ENCODE results near the gene RAB8A. TPM values are rescaled to one million over a fixed set of nuclear protein-coding genes. Genes with fewer than 3 reads are reported as not detected.

RAB8A gene
- total RNA-seq, 2 donors from 2014 or later = 67.7 to 86.0 TPM

DNA sequence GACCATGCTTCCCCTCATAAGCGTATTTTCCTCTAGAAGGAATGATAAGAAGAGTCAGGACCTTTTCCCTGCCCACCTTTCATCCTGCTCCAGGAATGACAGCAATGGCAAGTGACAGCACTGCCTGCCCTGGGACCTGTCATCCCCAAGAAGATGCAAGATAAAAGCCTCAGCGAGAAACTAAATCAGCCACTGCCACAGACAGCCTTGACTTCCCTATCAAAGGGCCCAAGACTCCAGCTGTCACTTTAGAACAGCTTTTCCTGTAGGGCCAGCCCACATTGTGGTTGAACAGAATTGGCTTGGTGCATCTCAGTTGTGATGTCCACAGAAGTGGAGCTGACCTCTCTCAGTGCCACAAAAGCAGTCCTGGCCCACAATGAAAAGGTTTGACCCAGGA lies 1.1 kb downstream of the RAB8A start:
- Mint-ChIP-seq H3K36me3 (ENCODE audit: low read depth) (peaks cover 12% of the 10 kb centered on the region), H3K4me3 (peak overlapping the region; percentile 94), H3K27ac (peak overlapping the region; percentile 97), H3K9me3 (no peaks in the 10 kb centered on the region), H3K27me3 (ENCODE audit: insufficient read depth) (no peaks in the 10 kb centered on the region), H3K4me1 (peaks cover 5% of the 10 kb centered on the region)
- no peak overlapping the region for H3K9ac ChIP-seq (ENCODE audit: extremely low read depth, low read length, poor library complexity, severe bottlenecking)
- WGBS, 2 experiments (ENCODE audit: insufficient coverage in 1 of 2, insufficient read length in 1 of 2) = 44 to 100% methylated on average over 1 to 2 of the region's 2 CpGs
- no peaks in the 10 kb centered on the region for H3K27me3 ChIP-seq (ENCODE audit: control insufficient read depth, insufficient read depth, low read length, poor library complexity, severe bottlenecking)
- peak overlapping the region; percentile 87 for H3K4me3 ChIP-seq (ENCODE audit: low read length)
- H3K9me3 ChIP-seq (ENCODE audit: control insufficient read depth, low read length) = no peaks in the 10 kb centered on the region
- H3K4me1 ChIP-seq (ENCODE audit: control insufficient read depth, insufficient read depth, low read length) = peaks cover 4% of the 10 kb centered on the region
- DNase-seq = no peak
- TF ChIP-seq, protein P1, sequence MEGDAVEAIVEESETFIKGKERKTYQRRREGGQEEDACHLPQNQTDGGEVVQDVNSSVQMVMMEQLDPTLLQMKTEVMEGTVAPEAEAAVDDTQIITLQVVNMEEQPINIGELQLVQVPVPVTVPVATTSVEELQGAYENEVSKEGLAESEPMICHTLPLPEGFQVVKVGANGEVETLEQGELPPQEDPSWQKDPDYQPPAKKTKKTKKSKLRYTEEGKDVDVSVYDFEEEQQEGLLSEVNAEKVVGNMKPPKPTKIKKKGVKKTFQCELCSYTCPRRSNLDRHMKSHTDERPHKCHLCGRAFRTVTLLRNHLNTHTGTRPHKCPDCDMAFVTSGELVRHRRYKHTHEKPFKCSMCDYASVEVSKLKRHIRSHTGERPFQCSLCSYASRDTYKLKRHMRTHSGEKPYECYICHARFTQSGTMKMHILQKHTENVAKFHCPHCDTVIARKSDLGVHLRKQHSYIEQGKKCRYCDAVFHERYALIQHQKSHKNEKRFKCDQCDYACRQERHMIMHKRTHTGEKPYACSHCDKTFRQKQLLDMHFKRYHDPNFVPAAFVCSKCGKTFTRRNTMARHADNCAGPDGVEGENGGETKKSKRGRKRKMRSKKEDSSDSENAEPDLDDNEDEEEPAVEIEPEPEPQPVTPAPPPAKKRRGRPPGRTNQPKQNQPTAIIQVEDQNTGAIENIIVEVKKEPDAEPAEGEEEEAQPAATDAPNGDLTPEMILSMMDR (conservative IDR thresholded peaks at IDR 0.05) = no peak
- no peak overlapping the region for H3K27ac ChIP-seq (ENCODE audit: low read depth, low read length)
- peaks cover 18% of the 10 kb centered on the region for H3K36me3 ChIP-seq (ENCODE audit: control insufficient read depth, insufficient read depth, low read length)

DNA sequence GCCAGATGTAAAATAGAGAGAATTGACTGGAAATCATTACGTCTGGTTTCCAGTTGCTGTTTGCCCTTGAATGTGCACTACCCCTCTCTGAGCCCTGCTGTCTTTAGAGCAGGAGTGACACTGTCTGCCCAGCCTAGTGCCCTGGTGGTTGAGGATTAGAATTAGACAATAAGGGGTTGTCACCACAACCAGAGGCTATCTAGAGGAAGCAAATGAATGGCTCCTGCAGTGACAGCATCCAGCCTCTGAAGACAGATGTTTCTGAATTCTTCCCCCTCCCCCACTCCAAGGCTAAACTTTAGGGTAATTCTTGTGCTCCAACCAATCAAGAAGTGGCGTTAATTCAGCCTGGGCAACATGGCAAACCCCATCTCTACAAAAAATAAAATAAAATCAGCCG lies 2.0 kb downstream of the RAB8A start:
- Histone ChIP-seq H3K27ac (ENCODE audit: low read depth, low read length) (no peak overlapping the region), H3K4me3 (ENCODE audit: low read length) (no peak overlapping the region), H3K36me3 (ENCODE audit: control insufficient read depth, insufficient read depth, low read length) (peaks cover 27% of the 10 kb centered on the region), H3K9me3 (ENCODE audit: control insufficient read depth, low read length) (no peaks in the 10 kb centered on the region), H3K27me3 (ENCODE audit: control insufficient read depth, insufficient read depth, low read length, poor library complexity, severe bottlenecking) (no peaks in the 10 kb centered on the region), H3K9ac (ENCODE audit: extremely low read depth, low read length, poor library complexity, severe bottlenecking) (no peak overlapping the region), H3K4me1 (ENCODE audit: control insufficient read depth, insufficient read depth, low read length) (peaks cover 4% of the 10 kb centered on the region)
- Mint-ChIP-seq H3K27ac (no peak overlapping the region), H3K9me3 (no peaks in the 10 kb centered on the region), H3K4me3 (peak overlapping the region; percentile 9), H3K36me3 (ENCODE audit: low read depth) (peaks cover 22% of the 10 kb centered on the region), H3K4me1 (peaks cover 5% of the 10 kb centered on the region), H3K27me3 (ENCODE audit: insufficient read depth) (no peaks in the 10 kb centered on the region)
- WGBS, 2 experiments (ENCODE audit: insufficient coverage in 1 of 2, insufficient read length in 1 of 2) = 40 to 62% methylated on average over 2 to 3 of the region's 3 CpGs
- TF ChIP-seq, protein P1 (conservative IDR thresholded peaks at IDR 0.05) = no peak
- no peak for DNase-seq

DNA sequence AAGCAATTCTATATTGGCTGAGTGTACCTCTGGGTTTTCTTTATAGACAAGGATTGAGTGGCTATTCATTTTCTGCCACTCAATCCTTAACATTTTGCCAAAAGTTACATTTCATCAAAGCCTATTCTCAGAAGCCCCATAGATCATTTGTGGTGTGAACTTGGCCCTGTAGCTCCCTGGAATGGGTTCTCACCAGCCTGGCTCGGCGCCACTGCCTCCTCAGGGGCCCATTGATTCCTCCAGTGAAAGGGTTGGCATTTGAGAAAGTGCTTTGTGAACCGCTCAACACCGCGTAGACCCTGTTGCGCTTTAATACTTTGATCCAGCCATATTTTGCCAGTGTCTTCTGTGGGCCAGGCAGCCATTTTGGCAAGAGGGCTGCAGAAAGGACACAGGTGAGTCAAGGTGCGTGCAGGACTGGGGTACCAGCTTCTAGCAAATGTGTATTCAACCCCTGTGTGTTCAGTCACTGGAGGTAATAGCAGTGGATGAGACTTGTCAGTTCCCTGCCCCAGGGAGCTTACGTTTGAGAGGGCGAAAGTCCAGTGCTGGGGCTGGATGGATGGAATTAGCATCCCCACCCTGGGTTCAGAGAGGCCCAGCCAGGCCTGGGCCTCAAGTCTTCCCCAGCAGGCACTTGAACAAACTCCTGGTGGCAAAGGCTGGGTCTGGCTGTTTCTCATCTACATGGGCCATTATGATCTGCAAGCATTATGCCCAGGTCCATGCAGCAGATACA lies 3.8 kb downstream of the RAB8A start:
- Mint-ChIP-seq H3K9me3 (no peaks in the 10 kb centered on the region), H3K4me3 (no peak overlapping the region), H3K4me1 (peaks cover 5% of the 10 kb centered on the region), H3K36me3 (ENCODE audit: low read depth) (peaks cover 31% of the 10 kb centered on the region), H3K27me3 (ENCODE audit: insufficient read depth) (no peaks in the 10 kb centered on the region), H3K27ac (peak overlapping the region; percentile 61)
- peaks cover 40% of the 10 kb centered on the region for H3K36me3 ChIP-seq (ENCODE audit: control insufficient read depth, insufficient read depth, low read length)
- no peaks in the 10 kb centered on the region for H3K27me3 ChIP-seq (ENCODE audit: control insufficient read depth, insufficient read depth, low read length, poor library complexity, severe bottlenecking)
- 88 to 92% methylated on average over 9 of the region's 9 CpGs for WGBS, 2 experiments (ENCODE audit: insufficient coverage in 1 of 2, insufficient read length in 1 of 2)
- H3K9ac ChIP-seq (ENCODE audit: extremely low read depth, low read length, poor library complexity, severe bottlenecking) = no peak overlapping the region
- TF ChIP-seq, protein P1 (conservative IDR thresholded peaks at IDR 0.05) = no peak
- no peak overlapping the region for H3K27ac ChIP-seq (ENCODE audit: low read depth, low read length)
- no peak for DNase-seq
- H3K9me3 ChIP-seq (ENCODE audit: control insufficient read depth, low read length) = no peaks in the 10 kb centered on the region
- no peak overlapping the region for H3K4me3 ChIP-seq (ENCODE audit: low read length)
- peaks cover 4% of the 10 kb centered on the region for H3K4me1 ChIP-seq (ENCODE audit: control insufficient read depth, insufficient read depth, low read length)
